Gastroesophageal sphincter (tissue), 3 donors: ENCODE results near the gene KIR3DL3.

Experiments
- POLR2A ChIP-seq, 2 donors: fragments of 450-650 bp; IDR thresholded peaks; one replicate each; pipeline ENCODE4 v1.6.1; 2017; ENCODE audit warnings: antibody characterized with exemption in 2 of 2, mild to moderate bottlenecking in 2 of 2, moderate library complexity in 1 of 2
- TF ChIP-seq, protein P1 (sequence below), 4 experiments: fragments of 200-600 bp in 2 of 4; fragments of 450-650 bp in 2 of 4; sonication (generic) in 1 of 4; IDR thresholded peaks; one replicate each; pipeline ENCODE4 v1.5.1; 2017 to 2019; ENCODE audit warnings: antibody characterized with exemption in 4 of 4, mild to moderate bottlenecking in 2 of 4, moderate library complexity in 2 of 4

DNA sequence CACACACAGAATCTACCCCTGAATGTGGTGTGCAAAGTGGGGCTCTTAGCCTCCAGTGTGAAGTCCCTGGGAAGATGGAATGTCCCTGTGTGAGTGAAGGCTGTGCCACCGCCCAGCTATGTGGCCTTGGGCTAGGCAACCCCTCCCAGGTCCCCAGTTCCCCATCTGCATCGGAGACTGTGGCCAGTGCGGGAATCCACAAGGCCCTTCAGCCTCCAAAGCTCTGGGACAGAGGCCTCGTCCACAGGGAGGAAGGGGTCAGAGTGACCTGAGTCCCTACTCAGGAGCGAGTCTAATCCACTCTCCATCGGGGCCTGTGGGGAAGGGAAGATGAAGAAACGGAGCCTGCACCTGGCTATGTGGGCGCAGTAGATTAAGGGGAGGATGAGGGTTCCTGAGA lies 19.3 kb upstream of the KIR3DL3 start:
- TF ChIP-seq POLR2A (IDR thresholded peaks at IDR 0.05), result no peak
- TF ChIP-seq, protein P1, sequence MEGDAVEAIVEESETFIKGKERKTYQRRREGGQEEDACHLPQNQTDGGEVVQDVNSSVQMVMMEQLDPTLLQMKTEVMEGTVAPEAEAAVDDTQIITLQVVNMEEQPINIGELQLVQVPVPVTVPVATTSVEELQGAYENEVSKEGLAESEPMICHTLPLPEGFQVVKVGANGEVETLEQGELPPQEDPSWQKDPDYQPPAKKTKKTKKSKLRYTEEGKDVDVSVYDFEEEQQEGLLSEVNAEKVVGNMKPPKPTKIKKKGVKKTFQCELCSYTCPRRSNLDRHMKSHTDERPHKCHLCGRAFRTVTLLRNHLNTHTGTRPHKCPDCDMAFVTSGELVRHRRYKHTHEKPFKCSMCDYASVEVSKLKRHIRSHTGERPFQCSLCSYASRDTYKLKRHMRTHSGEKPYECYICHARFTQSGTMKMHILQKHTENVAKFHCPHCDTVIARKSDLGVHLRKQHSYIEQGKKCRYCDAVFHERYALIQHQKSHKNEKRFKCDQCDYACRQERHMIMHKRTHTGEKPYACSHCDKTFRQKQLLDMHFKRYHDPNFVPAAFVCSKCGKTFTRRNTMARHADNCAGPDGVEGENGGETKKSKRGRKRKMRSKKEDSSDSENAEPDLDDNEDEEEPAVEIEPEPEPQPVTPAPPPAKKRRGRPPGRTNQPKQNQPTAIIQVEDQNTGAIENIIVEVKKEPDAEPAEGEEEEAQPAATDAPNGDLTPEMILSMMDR (IDR thresholded peaks at IDR 0.05), result no peak
